Stomach (tissue), 9 donors: ENCODE measurements around the gene TFEB. TPM values are rescaled to one million over a fixed set of nuclear protein-coding genes. Genes with fewer than 3 reads are reported as not detected.

Experiments
- DNase-seq, 2 donors: peaks; one replicate each; pipeline versions ENCODE4 v3.0.0 to v3.0.0-alpha.2; 2013 to 2019
- H3K27ac ChIP-seq, 5 donors: fragments of 200-600 bp in 4 of 5; sonication (generic) in 4 of 5; one replicate each; pipeline ENCODE4 v1.5.1; 2013 to 2019; ENCODE audit warnings: mild to moderate bottlenecking in 1 of 5, moderate library complexity in 1 of 5
- H3K27me3 ChIP-seq, 3 donors: fragments of 200-600 bp; sonication (generic); one replicate each; pipeline ENCODE4 v1.5.1; 2017 to 2019; ENCODE audit warnings: mixed run types in 1 of 3
- H3K36me3 ChIP-seq, 4 donors: fragments of 200-600 bp; sonication (generic); 1 replicate in 3 of 4; 2 replicates in 1 of 4; pipeline ENCODE4 v1.5.1; 2016 to 2019
- H3K4me1 ChIP-seq, 4 donors: fragments of 200-600 bp; sonication (generic); one replicate each; pipeline ENCODE4 v1.5.1; 2016 to 2019
- H3K4me3 ChIP-seq, 4 donors: fragments of 200-600 bp; sonication (generic) in 3 of 4; one replicate each; pipeline ENCODE4 v1.5.1; 2016 to 2019; ENCODE audit warnings: mild to moderate bottlenecking in 1 of 4
- H3K9me3 ChIP-seq, 4 donors: fragments of 200-600 bp; sonication (generic); one replicate each; pipeline ENCODE4 v1.5.1; 2016 to 2019
- EP300 ChIP-seq: sonication (generic); formaldehyde crosslinking; IDR thresholded peaks from one replicate; pipeline ENCODE4 v1.6.1; 2017; ENCODE audit warnings: antibody characterized with exemption
- POLR2A ChIP-seq, 4 donors: fragments of 450-650 bp; IDR thresholded peaks; one replicate each; pipeline ENCODE4 v1.6.1; 2016; ENCODE audit warnings: antibody characterized with exemption in 4 of 4, control low read depth in 2 of 4, mild to moderate bottlenecking in 1 of 4, moderate library complexity in 1 of 4
- POLR2AphosphoS5 ChIP-seq, 3 donors: sonication (generic); formaldehyde crosslinking; IDR thresholded peaks; one replicate each; pipeline ENCODE4 v1.6.1; 2016; ENCODE audit warnings: antibody characterized with exemption in 3 of 3
- WGBS, 5 donors: extraction: QIAGEN DNeasy Blood & Tissue Kit in 3 of 5; methylation state at CpG; one replicate each; pipeline versions ENCODE4 v1.1.5 to v1.1.7; 2013 to 2018; 5-methylcytosine and 5-hydroxymethylcytosine counted together
- intact Hi-C: fragments of 100-400 bp; cut with DNase I; formaldehyde crosslinking; loops from one replicate; pipeline ENCODE4 v1.15.1; 2023; ENCODE audit warnings: low total_unique reads
- polyA plus RNA-seq, 3 donors: library from polyadenylated mRNA; stranded (reverse); fragments of 200-250 nt; gene quantifications; one replicate each; pipeline ENCODE4 v1.2.3, GENCODE V29; 2013
- total RNA-seq, 5 donors: library from RNA; depleted of rRNA; stranded (reverse); fragments of >200 nt; gene quantifications; one replicate each; pipeline versions ENCODE4 v1.1.0 to v1.2.3, GENCODE V29; 2014 to 2016
- TF ChIP-seq, protein P1 (sequence below), 7 experiments: fragments of 450-650 bp in 4 of 7; fragments of 200-600 bp in 3 of 7; sonication (generic) in 3 of 7; IDR thresholded peaks; one replicate each; pipeline ENCODE4 v1.5.1; 2016 to 2019; ENCODE audit warnings: antibody characterized with exemption in 7 of 7, control low read depth in 2 of 7, mild to moderate bottlenecking in 1 of 7
- donor health status: healthy with polysubstance abuse.
- donor health status: Bipolar disorder and iron deficiency.
- donor health status: healthy.

The TFEB gene
- total and polyA plus RNA-seq, 8 donors: 6.4 to 130 (median 13.5) TPM

DNA sequence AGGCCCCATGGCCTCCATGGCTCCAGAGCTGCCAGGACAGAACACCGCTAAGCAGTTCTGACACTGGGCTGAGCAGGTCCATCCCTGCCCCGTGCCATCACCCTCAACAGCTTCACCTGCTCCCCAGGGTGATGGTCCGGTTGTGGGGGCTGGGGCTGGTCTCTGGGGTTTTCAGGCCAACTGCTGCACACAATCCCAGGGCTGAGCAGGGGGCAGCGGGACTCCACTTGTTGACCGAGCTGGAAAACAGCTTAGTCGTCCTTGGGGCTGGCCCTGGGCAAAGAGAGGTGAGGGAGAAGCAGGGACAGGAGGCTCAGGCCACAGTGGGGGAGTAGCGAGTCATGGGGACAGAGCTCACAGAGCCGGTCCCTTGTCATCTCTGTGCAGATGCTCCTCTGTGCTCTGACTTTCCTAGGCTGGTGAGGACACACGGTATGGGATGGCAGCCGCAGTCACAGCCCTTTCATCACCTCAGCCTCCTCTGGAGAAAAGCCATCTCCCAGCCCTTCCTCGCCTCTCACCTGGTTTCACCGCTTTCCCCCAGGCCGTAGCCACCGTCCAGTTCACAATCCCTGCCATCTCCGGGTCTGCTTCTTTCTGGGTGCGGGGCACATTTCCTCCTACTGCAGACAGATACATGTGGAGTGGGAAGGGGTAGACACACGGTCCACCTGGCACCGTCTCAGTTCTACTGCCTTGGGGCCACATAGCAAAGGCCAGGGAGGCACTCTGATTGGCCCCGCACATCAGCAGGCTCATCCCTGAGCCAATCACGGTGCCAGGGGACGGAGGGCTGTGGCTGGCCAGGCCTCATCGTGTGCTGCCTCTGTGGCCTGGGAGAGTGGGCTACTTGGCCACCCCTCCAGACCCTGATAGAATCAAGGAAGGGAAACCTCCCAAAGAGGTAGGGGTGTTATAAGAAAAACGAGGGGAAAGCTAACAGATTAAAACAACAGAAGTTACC, 78.0 kb downstream of the TFEB start:
- Histone ChIP-seq H3K4me1 (peaks cover 0 to 12% (median 0%) of the 10 kb centered on the region in 4 donors), H3K9me3 (no peaks in the 10 kb centered on the region), H3K27me3 (peaks cover 0 to 33% (median 0%) of the 10 kb centered on the region in 3 donors), H3K27ac (no peak overlapping the region), H3K36me3 (peaks cover 0 to 9% (median 0%) of the 10 kb centered on the region in 4 donors), H3K4me3 (no peak overlapping the region)
- intact Hi-C loops: no loop called here
- WGBS, 5 donors: 85 to 94% (median 87%) methylated on average over 21 to 23 of the region's 23 CpGs
- TF ChIP-seq, protein P1, sequence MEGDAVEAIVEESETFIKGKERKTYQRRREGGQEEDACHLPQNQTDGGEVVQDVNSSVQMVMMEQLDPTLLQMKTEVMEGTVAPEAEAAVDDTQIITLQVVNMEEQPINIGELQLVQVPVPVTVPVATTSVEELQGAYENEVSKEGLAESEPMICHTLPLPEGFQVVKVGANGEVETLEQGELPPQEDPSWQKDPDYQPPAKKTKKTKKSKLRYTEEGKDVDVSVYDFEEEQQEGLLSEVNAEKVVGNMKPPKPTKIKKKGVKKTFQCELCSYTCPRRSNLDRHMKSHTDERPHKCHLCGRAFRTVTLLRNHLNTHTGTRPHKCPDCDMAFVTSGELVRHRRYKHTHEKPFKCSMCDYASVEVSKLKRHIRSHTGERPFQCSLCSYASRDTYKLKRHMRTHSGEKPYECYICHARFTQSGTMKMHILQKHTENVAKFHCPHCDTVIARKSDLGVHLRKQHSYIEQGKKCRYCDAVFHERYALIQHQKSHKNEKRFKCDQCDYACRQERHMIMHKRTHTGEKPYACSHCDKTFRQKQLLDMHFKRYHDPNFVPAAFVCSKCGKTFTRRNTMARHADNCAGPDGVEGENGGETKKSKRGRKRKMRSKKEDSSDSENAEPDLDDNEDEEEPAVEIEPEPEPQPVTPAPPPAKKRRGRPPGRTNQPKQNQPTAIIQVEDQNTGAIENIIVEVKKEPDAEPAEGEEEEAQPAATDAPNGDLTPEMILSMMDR (IDR thresholded peaks at IDR 0.05): no peak
- TF ChIP-seq POLR2A (IDR thresholded peaks at IDR 0.05): no peak
- no peak for TF ChIP-seq EP300
- TF ChIP-seq POLR2AphosphoS5 (IDR thresholded peaks at IDR 0.05): no peak
- DNase-seq: no peak

DNA sequence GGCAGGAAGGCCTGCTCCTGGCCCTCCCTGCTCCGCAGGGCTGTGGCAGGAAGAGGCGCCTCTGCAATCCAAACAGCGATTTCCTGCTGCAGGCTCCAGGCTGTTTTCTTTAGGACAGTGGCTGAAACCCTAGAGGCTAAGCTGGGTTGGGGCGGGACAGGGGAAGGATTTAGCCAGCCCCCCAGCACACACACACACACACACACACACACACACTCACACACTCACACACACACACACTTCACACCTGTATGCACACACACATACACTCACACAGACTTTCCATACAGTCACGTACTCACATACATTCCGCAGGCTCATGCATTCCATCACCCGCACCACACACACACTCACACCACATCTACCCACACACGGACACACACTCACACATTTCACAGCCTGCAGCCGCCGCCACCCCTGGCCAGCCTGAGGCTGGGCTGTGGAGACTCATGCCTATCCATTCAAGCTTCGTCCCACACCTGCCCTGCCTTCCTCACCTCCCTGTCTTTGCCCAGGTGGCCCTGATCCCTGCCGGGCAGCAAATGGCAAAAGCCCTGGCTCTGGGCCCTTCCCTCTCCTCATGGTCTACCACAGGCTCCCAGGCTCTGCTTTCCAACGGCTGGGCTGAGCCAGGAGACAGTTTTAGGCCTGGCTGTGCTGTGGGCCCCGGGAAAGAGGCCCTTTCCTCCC, 79.3 kb downstream of the TFEB start:
- TF ChIP-seq, protein P1 (IDR thresholded peaks at IDR 0.05): no peak
- TF ChIP-seq POLR2AphosphoS5 (IDR thresholded peaks at IDR 0.05) (no peak), EP300 (no peak), POLR2A (IDR thresholded peaks at IDR 0.05) (no peak)

DNA sequence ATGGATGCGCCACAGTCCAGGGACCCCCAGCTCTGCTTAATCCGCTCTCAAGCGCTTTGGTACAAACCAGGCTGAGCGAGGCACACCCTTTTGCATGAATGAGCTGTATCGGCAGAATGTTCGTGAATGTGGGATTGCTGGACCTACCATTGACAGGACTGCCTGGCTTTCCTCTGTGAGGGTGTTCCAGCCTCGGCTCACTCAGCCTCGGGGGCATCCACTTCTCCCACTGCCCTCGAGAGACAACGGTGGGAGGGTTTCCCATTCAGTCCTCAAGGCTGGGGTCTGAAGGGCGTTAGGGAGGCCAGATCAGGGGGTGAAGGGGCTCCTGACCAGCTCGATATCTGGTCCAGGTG, 79.8 kb downstream of the TFEB start:
- no peak overlapping the region for H3K4me3 ChIP-seq
- intact Hi-C loops: no loop called here
- DNase-seq: no peak
- peaks cover 0 to 13% (median 0%) of the 10 kb centered on the region in 4 donors for H3K36me3 ChIP-seq
- H3K4me1 ChIP-seq: peaks cover 0 to 12% (median 0%) of the 10 kb centered on the region in 4 donors
- H3K27ac ChIP-seq: no peak overlapping the region
- no peaks in the 10 kb centered on the region for H3K9me3 ChIP-seq
- H3K27me3 ChIP-seq: peaks cover 0 to 24% (median 0%) of the 10 kb centered on the region in 3 donors
- TF ChIP-seq EP300 (no peak), POLR2A (IDR thresholded peaks at IDR 0.05) (no peak), POLR2AphosphoS5 (IDR thresholded peaks at IDR 0.05) (no peak)
- TF ChIP-seq, protein P1 (IDR thresholded peaks at IDR 0.05): no peak
- WGBS, 5 donors: 61 to 94% (median 66%) methylated on average over 4 to 12 of the region's 12 CpGs

More for the DNA sequence above, 79.3 kb downstream of the TFEB start:
- Histone ChIP-seq H3K4me1 (peaks cover 0 to 12% (median 0%) of the 10 kb centered on the region in 4 donors), H3K27me3 (peaks cover 0 to 24% (median 0%) of the 10 kb centered on the region in 3 donors), H3K9me3 (no peaks in the 10 kb centered on the region), H3K27ac (no peak overlapping the region), H3K36me3 (peaks cover 0 to 13% (median 0%) of the 10 kb centered on the region in 4 donors), H3K4me3 (no peak overlapping the region)
- DNase-seq: peak in 1 of 2 donors; percentile 69
- WGBS, 5 donors: 51 to 63% (median 55%) methylated on average over 10 to 14 of the region's 14 CpGs
- intact Hi-C loops: no loop called here

DNA sequence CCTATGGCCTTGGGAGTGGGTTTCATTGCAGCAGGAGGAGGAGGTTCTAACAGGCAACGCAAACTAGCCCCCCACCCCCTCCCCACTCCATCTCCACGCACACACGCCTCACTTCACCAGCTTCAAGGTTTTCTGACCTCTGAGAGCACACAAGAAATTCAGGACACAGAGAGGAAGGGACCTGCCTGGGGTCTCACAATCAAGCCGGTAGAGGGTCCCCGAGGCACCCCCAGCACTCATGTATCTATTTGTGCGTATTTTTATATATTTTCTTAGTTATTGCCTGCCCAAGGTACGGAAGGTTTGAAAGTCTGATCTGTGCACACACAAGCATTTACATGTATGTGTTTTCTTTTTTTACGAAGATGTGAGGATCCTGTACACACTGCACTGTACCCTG, 80.2 kb downstream of the TFEB start:
- Histone ChIP-seq H3K9me3 (no peaks in the 10 kb centered on the region), H3K4me1 (peaks cover 0 to 12% (median 0%) of the 10 kb centered on the region in 4 donors), H3K27ac (no peak overlapping the region), H3K36me3 (peaks cover 0 to 13% (median 0%) of the 10 kb centered on the region in 4 donors), H3K27me3 (peaks cover 0 to 24% (median 0%) of the 10 kb centered on the region in 3 donors), H3K4me3 (no peak overlapping the region)
- no peak for DNase-seq
- 80 to 94% (median 91%) methylated on average over 6 to 8 of the region's 8 CpGs for WGBS, 5 donors
- TF ChIP-seq POLR2A (IDR thresholded peaks at IDR 0.05) (no peak), EP300 (no peak), POLR2AphosphoS5 (IDR thresholded peaks at IDR 0.05) (no peak)
- TF ChIP-seq, protein P1 (IDR thresholded peaks at IDR 0.05): no peak
- intact Hi-C loops: no loop called here
